ENCODE data around the gene STXBP6. TPM values are rescaled to one million over a fixed set of nuclear protein-coding genes. Genes with fewer than 3 reads are reported as not detected.

Gene STXBP6
- total RNA-seq, 1 experiment from 2014 or later: 0.27 TPM

DNA sequence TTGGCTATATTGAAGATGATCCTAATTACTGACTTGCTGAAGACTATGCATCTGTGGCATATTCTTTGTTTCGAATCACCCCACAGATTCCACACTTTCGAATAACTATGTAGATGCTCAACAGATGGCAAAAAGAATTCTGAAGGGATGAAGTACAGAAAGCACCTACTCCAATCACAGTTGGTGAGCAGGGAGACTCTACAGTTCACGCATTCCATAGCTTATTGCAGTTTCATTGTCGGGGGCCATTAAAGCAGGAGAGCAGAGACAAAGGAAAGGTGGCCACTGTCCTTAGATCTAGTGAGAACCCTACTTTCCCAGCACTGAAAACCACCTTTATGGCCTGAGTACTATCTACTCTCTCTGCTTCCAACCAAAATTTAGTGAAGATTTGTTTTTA, 191.9 kb downstream of the STXBP6 start:
- CTCF ChIA-PET: no interaction called here
- no peak for TF ChIP-seq SP1 (IDR thresholded peaks at IDR 0.05; ENCODE audit: low read depth)
- TF ChIP-seq SRF (IDR thresholded peaks at IDR 0.05; ENCODE audit: low read depth): no peak
- TF ChIP-seq SIN3A (IDR thresholded peaks at IDR 0.05; ENCODE audit: low read depth): no peak
- no peak for TF ChIP-seq ZFX (IDR thresholded peaks at IDR 0.05)
- TF ChIP-seq ELF1 (IDR thresholded peaks at IDR 0.05; ENCODE audit: borderline replicate concordance, low read depth): no peak
- TF ChIP-seq JUND (IDR thresholded peaks at IDR 0.05): no peak
- no peak for TF ChIP-seq CBX3 (IDR thresholded peaks at IDR 0.05; ENCODE audit: low read depth)
- TF ChIP-seq ATF3 (IDR thresholded peaks at IDR 0.05): no peak
- TF ChIP-seq, protein P1, sequence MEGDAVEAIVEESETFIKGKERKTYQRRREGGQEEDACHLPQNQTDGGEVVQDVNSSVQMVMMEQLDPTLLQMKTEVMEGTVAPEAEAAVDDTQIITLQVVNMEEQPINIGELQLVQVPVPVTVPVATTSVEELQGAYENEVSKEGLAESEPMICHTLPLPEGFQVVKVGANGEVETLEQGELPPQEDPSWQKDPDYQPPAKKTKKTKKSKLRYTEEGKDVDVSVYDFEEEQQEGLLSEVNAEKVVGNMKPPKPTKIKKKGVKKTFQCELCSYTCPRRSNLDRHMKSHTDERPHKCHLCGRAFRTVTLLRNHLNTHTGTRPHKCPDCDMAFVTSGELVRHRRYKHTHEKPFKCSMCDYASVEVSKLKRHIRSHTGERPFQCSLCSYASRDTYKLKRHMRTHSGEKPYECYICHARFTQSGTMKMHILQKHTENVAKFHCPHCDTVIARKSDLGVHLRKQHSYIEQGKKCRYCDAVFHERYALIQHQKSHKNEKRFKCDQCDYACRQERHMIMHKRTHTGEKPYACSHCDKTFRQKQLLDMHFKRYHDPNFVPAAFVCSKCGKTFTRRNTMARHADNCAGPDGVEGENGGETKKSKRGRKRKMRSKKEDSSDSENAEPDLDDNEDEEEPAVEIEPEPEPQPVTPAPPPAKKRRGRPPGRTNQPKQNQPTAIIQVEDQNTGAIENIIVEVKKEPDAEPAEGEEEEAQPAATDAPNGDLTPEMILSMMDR (IDR thresholded peaks at IDR 0.05 in 2 of 3, conservative IDR thresholded peaks at IDR 0.05 in 1 of 3; ENCODE audit: borderline replicate concordance in 1 of 3, insufficient read depth in 1 of 3, low read depth in 2 of 3, low read length in 2 of 3): no peak
- TF ChIP-seq TCF7L2 (IDR thresholded peaks at IDR 0.05; ENCODE audit: borderline replicate concordance, extremely low read depth, insufficient read depth, insufficient read length): no peak
- TF ChIP-seq REST (IDR thresholded peaks at IDR 0.05; ENCODE audit: low read depth): no peak
- TF ChIP-seq EGR1 (IDR thresholded peaks at IDR 0.05; ENCODE audit: low read depth): no peak
- no peak for TF ChIP-seq CEBPB (IDR thresholded peaks at IDR 0.05; ENCODE audit: low read depth)
- TF ChIP-seq RAD21 (IDR thresholded peaks at IDR 0.05; ENCODE audit: low read depth): no peak
- TF ChIP-seq ZBTB33 (IDR thresholded peaks at IDR 0.05; ENCODE audit: extremely low read depth, insufficient replicate concordance, low read length): no peak
- H3K9me2 ChIP-seq (ENCODE audit: insufficient read depth): no peaks in the 10 kb centered on the region
- H3K27ac ChIP-seq (ENCODE audit: low read depth, low read length): no peak overlapping the region
- DNase-seq (ENCODE audit: low read depth, low spot score) (no peak), ATAC-seq (no peak)
- no peaks in the 10 kb centered on the region for H3K4me1 ChIP-seq (ENCODE audit: control insufficient read depth in 1 of 2, insufficient read depth in 2 of 2, low read length in 2 of 2)
- BruUV-seq (replicated peaks): no TSS peak
- no peak overlapping the region for H3K4me2 ChIP-seq (ENCODE audit: low read length)
- H3K4me3 ChIP-seq (replicated peaks in 1 of 2; ENCODE audit: low read depth in 1 of 2, low read length in 2 of 2): no peak overlapping the region
- H3K9ac ChIP-seq (ENCODE audit: low read length): no peak overlapping the region
- H4K20me1 ChIP-seq (ENCODE audit: insufficient read depth): no peaks in the 10 kb centered on the region
- H2AFZ ChIP-seq (ENCODE audit: low read depth, low read length, poor library complexity, severe bottlenecking): no peak overlapping the region
- POLR2A ChIA-PET: no interaction called here
- no peaks in the 10 kb centered on the region for H3K27me3 ChIP-seq (ENCODE audit: insufficient read depth, low read length)
- H3K9me3 ChIP-seq (ENCODE audit: control insufficient read depth in 1 of 2, insufficient read depth in 1 of 2, low read depth in 1 of 2, low read length in 2 of 2): peaks cover 0 to 9% of the 10 kb centered on the region in 2 experiments; a peak in 1 of 4 replicates
- no peaks in the 10 kb centered on the region for H3K36me3 ChIP-seq (ENCODE audit: control insufficient read depth in 1 of 2, insufficient read depth in 2 of 2, low read length in 2 of 2)
- RAD21 ChIA-PET (ENCODE audit: low non-redundant PET in 1 of 2, low total read pairs in 2 of 2, uncharacterized antibody in 2 of 2, unreplicated experiment in 2 of 2): no interaction called here
- intact Hi-C loops (cut with micrococcal nuclease): no loop called here
- no peaks in the 10 kb centered on the region for H3K79me2 ChIP-seq (ENCODE audit: insufficient read depth, low read length)

Data from HCT116 (cell line).